ENCODE data around the gene LEMD1. TPM values are rescaled to one million over a fixed set of nuclear protein-coding genes. Genes with fewer than 3 reads are reported as not detected.

Gene LEMD1
- total and polyA plus RNA-seq, 10 donors = not detected

GRCh38 chr1:205455581-205456382, 33.9 kb upstream of the LEMD1 start, which contains the start of gene BLACAT1:
TSS of gene BLACAT1 (minus strand) at chr1:205456045.
- Histone ChIP-seq H3K27me3 (replicated peaks in 1 of 7) (peaks cover 3 to 100% (median 61%) of the 10 kb centered on the region in 7 donors), H3K4me3 (peak within 1 kb of the TSS in 7 of 8 donors; percentile 21 to 62 (median 33)), H3K9me3 (no peaks in the 10 kb centered on the region), H3K27ac (no peak within 1 kb of the TSS), H3K36me3 (no peaks in the 10 kb centered on the region), H3K4me1 (peaks cover 16 to 31% (median 24%) of the 10 kb centered on the region in 6 donors)
- DNase-seq = no peak
- TF ChIP-seq CTCF (IDR thresholded peaks at IDR 0.05 in 8 of 11, conservative IDR thresholded peaks at IDR 0.05 in 3 of 11) (no peak), POLR2A (IDR thresholded peaks at IDR 0.05) (no peak), POLR2AphosphoS5 (IDR thresholded peaks at IDR 0.05) (no peak)
- intact Hi-C loops (cut with DNase I; ENCODE audit: low total_unique reads) = no loop called here
- 2 to 5% (median 4%) methylated on average over 48 to 53 of the region's 53 CpGs for WGBS, 5 donors

- Histone ChIP-seq H3K4me3 (no peak overlapping the region), H3K4me1 (peaks cover 16 to 34% (median 25%) of the 10 kb centered on the region in 6 donors), H3K27me3 (replicated peaks in 1 of 7) (peaks cover 3 to 100% (median 61%) of the 10 kb centered on the region in 7 donors), H3K9me3 (no peaks in the 10 kb centered on the region), H3K27ac (no peak overlapping the region), H3K36me3 (no peaks in the 10 kb centered on the region)
- 26 to 33% (median 28%) methylated on average over 6 of the region's 6 CpGs for WGBS, 5 donors
- no peak for DNase-seq
- intact Hi-C loops (cut with DNase I; ENCODE audit: low total_unique reads) = no loop called here
- TF ChIP-seq CTCF (IDR thresholded peaks at IDR 0.05 in 8 of 11, conservative IDR thresholded peaks at IDR 0.05 in 3 of 11) = no peak
- no peak for TF ChIP-seq POLR2A (IDR thresholded peaks at IDR 0.05)
- no peak for TF ChIP-seq POLR2AphosphoS5 (IDR thresholded peaks at IDR 0.05)
Measured at GRCh38 chr1:205454903-205455335, 33.1 kb upstream of the LEMD1 start.

GRCh38 chr1:205453466-205453865, 31.6 kb upstream of the LEMD1 start:
- peaks cover 16 to 45% (median 29%) of the 10 kb centered on the region in 6 donors for H3K4me1 ChIP-seq
- peaks cover 3 to 91% (median 53%) of the 10 kb centered on the region in 7 donors for H3K27me3 ChIP-seq (replicated peaks in 1 of 7)
- 54 to 62% (median 55%) methylated on average over 3 of the region's 3 CpGs for WGBS, 5 donors
- no peaks in the 10 kb centered on the region for H3K36me3 ChIP-seq
- H3K27ac ChIP-seq = no peak overlapping the region
- intact Hi-C loops (cut with DNase I; ENCODE audit: low total_unique reads) = no loop called here
- no peak for DNase-seq
- no peaks in the 10 kb centered on the region for H3K9me3 ChIP-seq
- H3K4me3 ChIP-seq = no peak overlapping the region
- no peak for TF ChIP-seq POLR2A (IDR thresholded peaks at IDR 0.05)
- no peak for TF ChIP-seq CTCF (IDR thresholded peaks at IDR 0.05 in 8 of 11, conservative IDR thresholded peaks at IDR 0.05 in 3 of 11)
- no peak for TF ChIP-seq POLR2AphosphoS5 (IDR thresholded peaks at IDR 0.05)

- intact Hi-C loops (cut with DNase I; ENCODE audit: low total_unique reads) = no loop called here
- H3K4me3 ChIP-seq = no peak overlapping the region
- no peak for TF ChIP-seq CTCF (IDR thresholded peaks at IDR 0.05 in 8 of 11, conservative IDR thresholded peaks at IDR 0.05 in 3 of 11)
- no peak for TF ChIP-seq POLR2AphosphoS5 (IDR thresholded peaks at IDR 0.05)
- TF ChIP-seq POLR2A (IDR thresholded peaks at IDR 0.05) = no peak
Measured at GRCh38 chr1:205452933-205453332, 31.1 kb upstream of the LEMD1 start.

More at GRCh38 chr1:205452933-205453332, 31.1 kb upstream of the LEMD1 start:
- no peaks in the 10 kb centered on the region for H3K36me3 ChIP-seq
- peaks cover 3 to 87% (median 48%) of the 10 kb centered on the region in 7 donors for H3K27me3 ChIP-seq (replicated peaks in 1 of 7)
- no peak for DNase-seq
- H3K4me1 ChIP-seq = peaks cover 16 to 50% (median 31%) of the 10 kb centered on the region in 6 donors
- H3K9me3 ChIP-seq = no peaks in the 10 kb centered on the region
- 76 to 95% (median 80%) methylated on average over 5 of the region's 5 CpGs for WGBS, 5 donors
- H3K27ac ChIP-seq = no peak overlapping the region

Data from spleen (tissue), 11 donors.